ENCODE results near the gene CLDND1. TPM values are rescaled to one million over a fixed set of nuclear protein-coding genes. Genes with fewer than 3 reads are reported as not detected.
A peak's percentile ranks its signal among the peaks of the same experiment; 100 is the strongest.

Gene CLDND1
- total and polyA plus RNA-seq, 2 donors (not counting 1 experiment from before 2014, with no cell fraction given): 69.4 to 134 TPM

GRCh38 chr3:98558100-98558827 is 35.6 kb upstream of the CLDND1 start:
- DNase-seq (no peak), ATAC-seq (ENCODE audit: low read depth) (no peak)
- Histone ChIP-seq H3K4me3 (ENCODE audit: control extremely low read depth in 1 of 5, extremely low read depth in 1 of 5, insufficient read depth in 1 of 5, low read depth in 2 of 5, low read length in 4 of 5) (no peak overlapping the region), H3K9ac (ENCODE audit: low read length) (no peak overlapping the region), H3K4me1 (ENCODE audit: control insufficient read depth in 2 of 2, insufficient read depth in 2 of 2, low read length in 2 of 2) (peaks cover 3 to 26% of the 10 kb centered on the region in 2 donors), H3K9me3 (ENCODE audit: control extremely low read depth in 1 of 3, control insufficient read depth in 2 of 3, insufficient read depth in 1 of 3, low read length in 2 of 3) (peaks cover 0 to 1% (median 0%) of the 10 kb centered on the region in 3 donors), H2AFZ (ENCODE audit: insufficient read depth, low read depth, low read length, poor library complexity, severe bottlenecking) (no peak overlapping the region), H3K27me3 (replicated peaks in 1 of 4; ENCODE audit: control extremely low read depth in 1 of 4, control insufficient read depth in 3 of 4, insufficient read depth in 4 of 4, low read length in 3 of 4) (no peaks in the 10 kb centered on the region), H3K79me2 (ENCODE audit: control insufficient read depth, insufficient read depth, low read length) (no peaks in the 10 kb centered on the region), H3K4me2 (replicated peaks; ENCODE audit: low read depth, low read length, poor library complexity, severe bottlenecking) (no peak overlapping the region), H4K20me1 (ENCODE audit: control insufficient read depth, insufficient read depth, low read length, poor library complexity, severe bottlenecking) (no peaks in the 10 kb centered on the region), H3K36me3 (replicated peaks in 1 of 2; ENCODE audit: control extremely low read depth in 1 of 2, control insufficient read depth in 1 of 2, extremely low read depth in 1 of 2, insufficient read depth in 2 of 2, low read length in 1 of 2) (no peaks in the 10 kb centered on the region), H3K27ac (ENCODE audit: low read length in 2 of 2) (no peak overlapping the region)
- Mint-ChIP-seq H3K27me3 (peaks cover 7% of the 10 kb centered on the region), H3K4me3 (no peak overlapping the region), H3K4me1 (peaks cover 30% of the 10 kb centered on the region), H3K27ac (no peak overlapping the region), H3K9me3 (ENCODE audit: insufficient read depth) (no peaks in the 10 kb centered on the region)
- ChIA-PET CTCF (interaction anchor here (1.5 to 2.0 kb wide), 2 partner anchors 14 to 16 kb away, joined by 3 to 6 read pairs; no protein-coding TSS in a partner anchor), POLR2A (no interaction called here)
- no CpG with 5 or more reads among the region's 6 CpGs for WGBS (ENCODE audit: insufficient coverage)
- TF ChIP-seq CTCF (IDR thresholded peaks at IDR 0.05) (no peak), EZH2 (IDR thresholded peaks at IDR 0.05; ENCODE audit: borderline replicate concordance, insufficient read depth, low read depth, low read length, poor library complexity, severe bottlenecking) (no peak)
- intact Hi-C loops (cut with micrococcal nuclease): no loop called here

GRCh38 chr3:98557324-98558010 is 34.8 kb upstream of the CLDND1 start:
- ATAC-seq (ENCODE audit: low read depth): no peak

More at GRCh38 chr3:98557324-98558010, 34.8 kb upstream of the CLDND1 start:
- Histone ChIP-seq H3K9ac (ENCODE audit: low read length) (no peak overlapping the region), H3K4me3 (ENCODE audit: control extremely low read depth in 1 of 5, extremely low read depth in 1 of 5, insufficient read depth in 1 of 5, low read depth in 2 of 5, low read length in 4 of 5) (no peak overlapping the region), H3K36me3 (replicated peaks in 1 of 2; ENCODE audit: control extremely low read depth in 1 of 2, control insufficient read depth in 1 of 2, extremely low read depth in 1 of 2, insufficient read depth in 2 of 2, low read length in 1 of 2) (no peaks in the 10 kb centered on the region), H3K27ac (ENCODE audit: low read length in 2 of 2) (peak overlapping the region in 1 of 2 donors; percentile 68), H2AFZ (ENCODE audit: insufficient read depth, low read depth, low read length, poor library complexity, severe bottlenecking) (no peak overlapping the region), H4K20me1 (ENCODE audit: control insufficient read depth, insufficient read depth, low read length, poor library complexity, severe bottlenecking) (no peaks in the 10 kb centered on the region), H3K4me1 (ENCODE audit: control insufficient read depth in 2 of 2, insufficient read depth in 2 of 2, low read length in 2 of 2) (peaks cover 3 to 24% of the 10 kb centered on the region in 2 donors), H3K79me2 (ENCODE audit: control insufficient read depth, insufficient read depth, low read length) (no peaks in the 10 kb centered on the region), H3K9me3 (ENCODE audit: control extremely low read depth in 1 of 3, control insufficient read depth in 2 of 3, insufficient read depth in 1 of 3, low read length in 2 of 3) (peaks cover 0 to 1% (median 0%) of the 10 kb centered on the region in 3 donors), H3K4me2 (replicated peaks; ENCODE audit: low read depth, low read length, poor library complexity, severe bottlenecking) (peak overlapping the region; percentile 1), H3K27me3 (replicated peaks in 1 of 4; ENCODE audit: control extremely low read depth in 1 of 4, control insufficient read depth in 3 of 4, insufficient read depth in 4 of 4, low read length in 3 of 4) (no peaks in the 10 kb centered on the region)
- TF ChIP-seq EZH2 (IDR thresholded peaks at IDR 0.05; ENCODE audit: borderline replicate concordance, insufficient read depth, low read depth, low read length, poor library complexity, severe bottlenecking) (no peak), CTCF (IDR thresholded peaks at IDR 0.05) (no peak)
- ChIA-PET CTCF (interaction anchor here (1.5 to 2.0 kb wide), 2 partner anchors 15 kb away, joined by 3 to 6 read pairs; no protein-coding TSS in a partner anchor), POLR2A (no interaction called here)
- intact Hi-C loops (cut with micrococcal nuclease): no loop called here
- Mint-ChIP-seq H3K4me3 (no peak overlapping the region), H3K27ac (peak overlapping the region; percentile 61), H3K27me3 (peaks cover 7% of the 10 kb centered on the region), H3K4me1 (peaks cover 35% of the 10 kb centered on the region), H3K9me3 (ENCODE audit: insufficient read depth) (no peaks in the 10 kb centered on the region)
- no CpG with 5 or more reads among the region's 4 CpGs for WGBS (ENCODE audit: insufficient coverage)
- no peak for DNase-seq

Data from B cell (primary cell).